PFSK-1 (cell line): Measurements from ENCODE around the gene RAE1.

Experiments used
- FOXP2 ChIP-seq: optimal IDR thresholded peaks from 2 replicates; pipeline ENCODE3; 2011; ENCODE audit warnings: borderline replicate concordance, control low read depth, inconsistent platforms; ENCODE audit not compliant: insufficient read depth; ENCODE audit errors: extremely low read length, extremely low read depth
- POLR2AphosphoS5 ChIP-seq: IDR thresholded peaks from 2 replicates; pipeline ENCODE4 v1.6.1; 2012; ENCODE audit warnings: low read depth, mild to moderate bottlenecking, control low read depth, low read length, moderate library complexity
- REST ChIP-seq, 2 experiments: IDR thresholded peaks; 2 replicates each; pipeline versions ENCODE4 v1.6.1 to v1.8.0; 2011 to 2012; ENCODE audit warnings: low read depth in 2 of 2, low read length in 2 of 2, control low read depth in 1 of 2, inconsistent platforms in 1 of 2, mild to moderate bottlenecking in 1 of 2, moderate library complexity in 1 of 2; ENCODE audit not compliant: insufficient read depth in 1 of 2
- SIN3A ChIP-seq: IDR thresholded peaks from 2 replicates; pipeline ENCODE4 v1.6.1; 2012; ENCODE audit warnings: mild to moderate bottlenecking, low read length, moderate library complexity, borderline replicate concordance; ENCODE audit not compliant: insufficient read depth
- TAF1 ChIP-seq: IDR thresholded peaks from 2 replicates; pipeline ENCODE4 v1.6.1; 2012; ENCODE audit warnings: low read length, control low read depth, borderline replicate concordance; ENCODE audit not compliant: insufficient read depth

The RAE1 gene

GRCh38 chr20:57372581-57373350, 21.7 kb downstream of the RAE1 start:
- no peak for TF ChIP-seq POLR2AphosphoS5
- TF ChIP-seq REST (IDR thresholded peaks at IDR 0.05; ENCODE audit: insufficient read depth in 1 of 2, low read depth in 2 of 2, low read length in 2 of 2), result no peak
- TF ChIP-seq TAF1, result no peak
- no peak for TF ChIP-seq FOXP2
- TF ChIP-seq SIN3A, result no peak

- TF ChIP-seq REST (IDR thresholded peaks at IDR 0.05; ENCODE audit: insufficient read depth in 1 of 2, low read depth in 2 of 2, low read length in 2 of 2), result no peak
These were observed 23.4 kb downstream of the RAE1 start for GRCh38 chr20:57374343-57374930.

- TF ChIP-seq TAF1 (no peak), POLR2AphosphoS5 (no peak), REST (IDR thresholded peaks at IDR 0.05; ENCODE audit: insufficient read depth in 1 of 2, low read depth in 2 of 2, low read length in 2 of 2) (no peak), SIN3A (no peak), FOXP2 (no peak)
These were observed 24.0 kb downstream of the RAE1 start for GRCh38 chr20:57374931-57375651.

GRCh38 chr20:57375652-57376230, 24.7 kb downstream of the RAE1 start:
- TF ChIP-seq FOXP2, result no peak
- no peak for TF ChIP-seq SIN3A
- no peak for TF ChIP-seq TAF1
- TF ChIP-seq REST (IDR thresholded peaks at IDR 0.05; ENCODE audit: insufficient read depth in 1 of 2, low read depth in 2 of 2, low read length in 2 of 2), result no peak
- TF ChIP-seq POLR2AphosphoS5, result no peak
